Peyer's patch (tissue), 4 donors: Measurements from ENCODE around the gene BANK1.

ENCODE experiments used
- CTCF ChIP-seq, 6 experiments: fragments of 450-650 bp in 4 of 6; fragments of 200-600 bp in 2 of 6; sonication (generic) in 1 of 6; IDR thresholded peaks; one replicate each; pipeline ENCODE4 v1.5.1; 2017 to 2019; ENCODE audit warnings: antibody characterized with exemption in 6 of 6, mild to moderate bottlenecking in 3 of 6, moderate library complexity in 1 of 6
- POLR2A ChIP-seq, 2 donors: fragments of 450-650 bp; IDR thresholded peaks; one replicate each; pipeline ENCODE4 v1.5.1; 2017; ENCODE audit warnings: antibody characterized with exemption in 2 of 2, mild to moderate bottlenecking in 2 of 2, moderate library complexity in 2 of 2

DNA sequence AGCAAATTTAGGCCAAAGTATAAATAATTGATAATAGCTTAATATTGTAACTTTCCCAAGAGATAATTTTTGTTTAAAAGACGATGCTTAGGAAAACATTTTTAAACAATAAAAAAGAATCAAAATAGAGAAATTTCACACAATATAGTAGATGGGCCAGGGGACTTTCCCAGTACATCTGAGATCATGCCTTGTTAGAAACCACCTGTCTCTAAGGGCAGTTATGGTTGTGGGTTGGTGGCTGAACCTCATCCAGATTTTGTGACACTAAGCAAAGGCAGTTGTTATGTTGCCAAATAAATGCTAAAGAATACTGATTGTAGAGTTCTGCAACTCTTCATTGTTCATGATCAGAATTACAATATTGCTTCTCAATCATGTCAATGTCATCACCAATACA lies 270.6 kb downstream of the BANK1 start:
- TF ChIP-seq CTCF (IDR thresholded peaks at IDR 0.05) (no peak), POLR2A (IDR thresholded peaks at IDR 0.05) (no peak)
